ENCODE results near the gene DDX6. TPM values are rescaled to one million over a fixed set of nuclear protein-coding genes. Genes with fewer than 3 reads are reported as not detected.

Gene DDX6
- total and polyA plus RNA-seq, 2 experiments from 2014 or later: 68.3 to 205 TPM

DNA sequence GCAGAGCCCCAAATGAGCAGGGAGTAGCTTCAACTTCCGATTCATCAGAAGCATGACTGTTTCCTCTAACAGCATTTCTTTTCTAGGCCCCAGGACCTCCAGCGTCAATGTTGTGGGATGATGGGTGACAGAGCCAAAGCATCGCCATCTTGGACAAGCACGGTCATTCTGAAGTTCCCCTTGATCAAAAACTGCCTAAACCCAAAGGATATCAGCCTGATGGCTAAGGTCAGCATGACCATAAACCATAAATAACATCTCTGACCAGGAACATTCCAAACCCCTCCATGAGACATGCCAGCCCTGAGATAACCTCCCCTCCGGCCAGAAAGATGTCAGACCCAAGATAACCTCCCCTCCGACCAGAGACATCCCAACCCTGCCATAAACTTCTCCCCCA is 82.7 kb downstream of the DDX6 start:
- peaks cover 8% of the 10 kb centered on the region for H3K27me3 Mint-ChIP-seq (ENCODE audit: insufficient read depth, low read depth, poor library complexity)
- H3K27ac Mint-ChIP-seq: no peak overlapping the region
- peaks cover 42% of the 10 kb centered on the region for H3K36me3 Mint-ChIP-seq (ENCODE audit: low read depth)
- no peaks in the 10 kb centered on the region for H3K9me2 ChIP-seq (ENCODE audit: insufficient read depth)
- no peak overlapping the region for H3K27ac ChIP-seq (ENCODE audit: low read depth)
- no peaks in the 10 kb centered on the region for H3F3A ChIP-seq (replicated peaks; ENCODE audit: low read depth)
- H3K4me3 ChIP-seq: no peak overlapping the region
- ATAC-seq (no peak), DNase-seq (ENCODE audit: low spot score) (no peak)
- H4K20me1 ChIP-seq (replicated peaks; ENCODE audit: insufficient read depth): no peaks in the 10 kb centered on the region
- H3K9me3 Mint-ChIP-seq: peaks cover 8% of the 10 kb centered on the region; the same call in 2 of the 3 replicates
- H3K4me1 Mint-ChIP-seq: peaks cover 16% of the 10 kb centered on the region
- H3K27me3 ChIP-seq (ENCODE audit: insufficient read depth): no peaks in the 10 kb centered on the region
- H3K36me3 ChIP-seq (ENCODE audit: insufficient read depth): 0 out of 2 replicates have a peak, but pooled peaks cover 5% of the 10 kb centered on the region
- H2AFZ ChIP-seq: no peak overlapping the region
- no peak overlapping the region for H3K4me2 ChIP-seq
- TF ChIP-seq EZH2phosphoT487 (IDR thresholded peaks at IDR 0.05; ENCODE audit: unreplicated experiment) (no peak), POLR2AphosphoS5 (IDR thresholded peaks at IDR 0.05; ENCODE audit: low read depth) (no peak), NANOG (IDR thresholded peaks at IDR 0.05; ENCODE audit: borderline replicate concordance) (no peak)
- TF ChIP-seq, protein P1, sequence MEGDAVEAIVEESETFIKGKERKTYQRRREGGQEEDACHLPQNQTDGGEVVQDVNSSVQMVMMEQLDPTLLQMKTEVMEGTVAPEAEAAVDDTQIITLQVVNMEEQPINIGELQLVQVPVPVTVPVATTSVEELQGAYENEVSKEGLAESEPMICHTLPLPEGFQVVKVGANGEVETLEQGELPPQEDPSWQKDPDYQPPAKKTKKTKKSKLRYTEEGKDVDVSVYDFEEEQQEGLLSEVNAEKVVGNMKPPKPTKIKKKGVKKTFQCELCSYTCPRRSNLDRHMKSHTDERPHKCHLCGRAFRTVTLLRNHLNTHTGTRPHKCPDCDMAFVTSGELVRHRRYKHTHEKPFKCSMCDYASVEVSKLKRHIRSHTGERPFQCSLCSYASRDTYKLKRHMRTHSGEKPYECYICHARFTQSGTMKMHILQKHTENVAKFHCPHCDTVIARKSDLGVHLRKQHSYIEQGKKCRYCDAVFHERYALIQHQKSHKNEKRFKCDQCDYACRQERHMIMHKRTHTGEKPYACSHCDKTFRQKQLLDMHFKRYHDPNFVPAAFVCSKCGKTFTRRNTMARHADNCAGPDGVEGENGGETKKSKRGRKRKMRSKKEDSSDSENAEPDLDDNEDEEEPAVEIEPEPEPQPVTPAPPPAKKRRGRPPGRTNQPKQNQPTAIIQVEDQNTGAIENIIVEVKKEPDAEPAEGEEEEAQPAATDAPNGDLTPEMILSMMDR (conservative IDR thresholded peaks at IDR 0.05; ENCODE audit: low read depth in 2 of 2): no peak
- no peak overlapping the region for H3K4me3 Mint-ChIP-seq
- no peaks in the 10 kb centered on the region for H3K79me2 ChIP-seq (replicated peaks; ENCODE audit: insufficient read depth)
- peaks cover 14% of the 10 kb centered on the region for H3K4me1 ChIP-seq (ENCODE audit: insufficient read depth)

DNA sequence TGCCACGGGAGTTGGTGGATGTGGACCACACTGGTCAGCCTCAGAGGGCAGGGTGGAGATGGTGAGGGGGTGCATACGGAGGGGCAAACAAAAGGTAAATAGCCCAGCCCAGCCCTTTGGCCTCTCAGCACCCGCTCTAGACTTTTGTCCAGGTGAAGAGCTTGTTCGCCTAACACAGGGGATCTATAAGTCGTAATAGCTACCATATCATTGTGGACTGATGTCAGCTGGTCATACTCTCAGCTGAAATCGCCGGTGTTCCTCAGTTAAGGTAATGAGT is 84.5 kb downstream of the DDX6 start:
- Mint-ChIP-seq H3K27me3 (ENCODE audit: insufficient read depth, low read depth, poor library complexity) (peaks cover 10% of the 10 kb centered on the region), H3K36me3 (ENCODE audit: low read depth) (peaks cover 38% of the 10 kb centered on the region), H3K9me3 (peaks cover 15% of the 10 kb centered on the region), H3K27ac (no peak overlapping the region), H3K4me3 (no peak overlapping the region), H3K4me1 (peaks cover 16% of the 10 kb centered on the region)
- no peak overlapping the region for H3K4me2 ChIP-seq
- H3K27ac ChIP-seq (ENCODE audit: low read depth): no peak overlapping the region
- ATAC-seq (no peak), DNase-seq (ENCODE audit: low spot score) (no peak)
- H3K27me3 ChIP-seq (ENCODE audit: insufficient read depth): no peaks in the 10 kb centered on the region
- H3K36me3 ChIP-seq (ENCODE audit: insufficient read depth): 0 out of 2 replicates have a peak, but pooled peaks cover 5% of the 10 kb centered on the region
- H3K9me2 ChIP-seq (ENCODE audit: insufficient read depth): no peaks in the 10 kb centered on the region
- H4K20me1 ChIP-seq (replicated peaks; ENCODE audit: insufficient read depth): no peaks in the 10 kb centered on the region
- H2AFZ ChIP-seq: no peak overlapping the region
- peaks cover 18% of the 10 kb centered on the region for H3K4me1 ChIP-seq (ENCODE audit: insufficient read depth)
- no peaks in the 10 kb centered on the region for H3K79me2 ChIP-seq (replicated peaks; ENCODE audit: insufficient read depth)
- H3F3A ChIP-seq (replicated peaks; ENCODE audit: low read depth): no peaks in the 10 kb centered on the region
- H3K4me3 ChIP-seq: no peak overlapping the region
- no peak for TF ChIP-seq ZNF331 (CRISPR knock-in tag; IDR thresholded peaks at IDR 0.05; ENCODE audit: low read depth)
- no peak for TF ChIP-seq EZH2phosphoT487 (IDR thresholded peaks at IDR 0.05; ENCODE audit: unreplicated experiment)
- TF ChIP-seq NANOG (IDR thresholded peaks at IDR 0.05; ENCODE audit: borderline replicate concordance): no peak
- TF ChIP-seq, protein P2, sequence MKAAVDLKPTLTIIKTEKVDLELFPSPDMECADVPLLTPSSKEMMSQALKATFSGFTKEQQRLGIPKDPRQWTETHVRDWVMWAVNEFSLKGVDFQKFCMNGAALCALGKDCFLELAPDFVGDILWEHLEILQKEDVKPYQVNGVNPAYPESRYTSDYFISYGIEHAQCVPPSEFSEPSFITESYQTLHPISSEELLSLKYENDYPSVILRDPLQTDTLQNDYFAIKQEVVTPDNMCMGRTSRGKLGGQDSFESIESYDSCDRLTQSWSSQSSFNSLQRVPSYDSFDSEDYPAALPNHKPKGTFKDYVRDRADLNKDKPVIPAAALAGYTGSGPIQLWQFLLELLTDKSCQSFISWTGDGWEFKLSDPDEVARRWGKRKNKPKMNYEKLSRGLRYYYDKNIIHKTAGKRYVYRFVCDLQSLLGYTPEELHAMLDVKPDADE (IDR thresholded peaks at IDR 0.05): no peak
- TF ChIP-seq CREB1 (CRISPR knock-in tag; IDR thresholded peaks at IDR 0.05; ENCODE audit: low read depth): no peak
- TF ChIP-seq EZH2 (IDR thresholded peaks at IDR 0.05; ENCODE audit: low read depth, unreplicated experiment): no peak
- TF ChIP-seq STAT1 (IDR thresholded peaks at IDR 0.05; ENCODE audit: unreplicated experiment): no peak
- TF ChIP-seq, protein P1 (conservative IDR thresholded peaks at IDR 0.05; ENCODE audit: low read depth in 2 of 2): no peak
- TF ChIP-seq, protein P3, sequence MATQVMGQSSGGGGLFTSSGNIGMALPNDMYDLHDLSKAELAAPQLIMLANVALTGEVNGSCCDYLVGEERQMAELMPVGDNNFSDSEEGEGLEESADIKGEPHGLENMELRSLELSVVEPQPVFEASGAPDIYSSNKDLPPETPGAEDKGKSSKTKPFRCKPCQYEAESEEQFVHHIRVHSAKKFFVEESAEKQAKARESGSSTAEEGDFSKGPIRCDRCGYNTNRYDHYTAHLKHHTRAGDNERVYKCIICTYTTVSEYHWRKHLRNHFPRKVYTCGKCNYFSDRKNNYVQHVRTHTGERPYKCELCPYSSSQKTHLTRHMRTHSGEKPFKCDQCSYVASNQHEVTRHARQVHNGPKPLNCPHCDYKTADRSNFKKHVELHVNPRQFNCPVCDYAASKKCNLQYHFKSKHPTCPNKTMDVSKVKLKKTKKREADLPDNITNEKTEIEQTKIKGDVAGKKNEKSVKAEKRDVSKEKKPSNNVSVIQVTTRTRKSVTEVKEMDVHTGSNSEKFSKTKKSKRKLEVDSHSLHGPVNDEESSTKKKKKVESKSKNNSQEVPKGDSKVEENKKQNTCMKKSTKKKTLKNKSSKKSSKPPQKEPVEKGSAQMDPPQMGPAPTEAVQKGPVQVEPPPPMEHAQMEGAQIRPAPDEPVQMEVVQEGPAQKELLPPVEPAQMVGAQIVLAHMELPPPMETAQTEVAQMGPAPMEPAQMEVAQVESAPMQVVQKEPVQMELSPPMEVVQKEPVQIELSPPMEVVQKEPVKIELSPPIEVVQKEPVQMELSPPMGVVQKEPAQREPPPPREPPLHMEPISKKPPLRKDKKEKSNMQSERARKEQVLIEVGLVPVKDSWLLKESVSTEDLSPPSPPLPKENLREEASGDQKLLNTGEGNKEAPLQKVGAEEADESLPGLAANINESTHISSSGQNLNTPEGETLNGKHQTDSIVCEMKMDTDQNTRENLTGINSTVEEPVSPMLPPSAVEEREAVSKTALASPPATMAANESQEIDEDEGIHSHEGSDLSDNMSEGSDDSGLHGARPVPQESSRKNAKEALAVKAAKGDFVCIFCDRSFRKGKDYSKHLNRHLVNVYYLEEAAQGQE (IDR thresholded peaks at IDR 0.05; ENCODE audit: unreplicated experiment): no peak
